OCI-LY7 (cell line): Measurements from ENCODE around the gene ROBO1. TPM values are rescaled to one million over a fixed set of nuclear protein-coding genes. Genes with fewer than 3 reads are reported as not detected.

Experiments used
- BruUV-seq: library from RNA; stranded (reverse); fragments of 400-500 nt; replicated peaks from 2 replicates; lab custom pipeline; 2021; lab: Mats Ljungman, UMichigan
- CTCF ChIA-PET: fragments of 300-600 bp; sonication (Branson Sonifier 250); formaldehyde crosslinking; loops from one replicate; lab custom pipeline; 2022; ENCODE audit warnings: antibody characterized with exemption; ENCODE audit not compliant: unreplicated experiment; lab: Charles Lee
- POLR2A ChIA-PET: fragments of 300-600 bp; sonication (Branson Sonifier 250); formaldehyde crosslinking; loops from one replicate; lab custom pipeline; 2022; ENCODE audit warnings: antibody characterized with exemption; lab: Charles Lee
- DNase-seq: peaks from one replicate; pipeline ENCODE4 v3.0.0-alpha.2; 2015; ENCODE audit warnings: low spot score
- H2AFZ ChIP-seq: fragments of 200-600 bp; sonication (generic), shearing (Covaris generic); 2 replicates; pipeline ENCODE4 v1.6.1; 2014; ENCODE audit warnings: mild to moderate bottlenecking, antibody characterized with exemption, low read length, moderate library complexity
- H3K27ac ChIP-seq: fragments of 200-600 bp; sonication (generic); 2 replicates; pipeline ENCODE4 v1.5.1; 2014; ENCODE audit warnings: mixed run types, low read depth, mild to moderate bottlenecking, moderate library complexity, low read length, inconsistent platforms; ENCODE audit not compliant: poor library complexity, severe bottlenecking
- H3K36me3 ChIP-seq: fragments of 200-600 bp; sonication (generic); 2 replicates; pipeline ENCODE4 v1.6.1; 2014; ENCODE audit warnings: mild to moderate bottlenecking, antibody characterized with exemption, low read length, moderate library complexity, mixed read lengths; ENCODE audit not compliant: insufficient read depth
- H3K4me1 ChIP-seq: fragments of 200-600 bp; sonication (generic); 2 replicates; pipeline ENCODE4 v1.5.1; 2014; ENCODE audit warnings: mild to moderate bottlenecking, low read length; ENCODE audit not compliant: insufficient read depth, poor library complexity, severe bottlenecking
- H3K4me2 ChIP-seq: fragments of 200-600 bp; sonication (generic); 2 replicates; pipeline ENCODE4 v1.6.1; 2014; ENCODE audit warnings: mild to moderate bottlenecking, low read length
- H3K4me3 ChIP-seq: fragments of 200-600 bp; sonication (generic); 2 replicates; pipeline ENCODE4 v1.5.1; 2014; ENCODE audit warnings: mild to moderate bottlenecking, low read depth, low read length; ENCODE audit not compliant: poor library complexity, severe bottlenecking
- H3K79me2 ChIP-seq: fragments of 200-600 bp; sonication (generic); 2 replicates; pipeline ENCODE4 v1.6.1; 2016; ENCODE audit warnings: low read depth, mild to moderate bottlenecking, low read length, moderate library complexity, mixed read lengths; ENCODE audit not compliant: insufficient read depth
- H3K9me2 ChIP-seq: fragments of 200-600 bp; sonication (generic); 2 replicates; pipeline ENCODE4 v1.6.1; 2016; ENCODE audit warnings: mild to moderate bottlenecking, low read length, mixed read lengths; ENCODE audit not compliant: insufficient read depth
- H3K9me3 ChIP-seq: fragments of 200-600 bp; sonication (generic); 2 replicates; pipeline ENCODE4 v1.6.1; 2014; ENCODE audit warnings: mild to moderate bottlenecking, mixed run types, low read length, mixed read lengths
- H4K20me1 ChIP-seq: fragments of 200-600 bp; sonication (generic); 2 replicates; pipeline ENCODE4 v1.6.1; 2014; ENCODE audit warnings: mild to moderate bottlenecking, antibody characterized with exemption, low read length, moderate library complexity, mixed read lengths; ENCODE audit not compliant: insufficient read depth
- EZH2phosphoT487 ChIP-seq: fragments of 200-600 bp; sonication (generic); IDR thresholded peaks from 2 replicates; pipeline ENCODE4 v1.6.1; 2018; ENCODE audit warnings: low read depth, borderline replicate concordance, mild to moderate bottlenecking, mixed run types, antibody characterized with exemption, low read length, moderate library complexity, mixed read lengths
- intact Hi-C: fragments of 100-400 bp; cut with micrococcal nuclease; formaldehyde crosslinking; loops from one replicate; pipeline ENCODE4 v1.10.0; 2022; ENCODE audit not compliant: unreplicated experiment
- total RNA-seq, 2 experiments: library from RNA; depleted of rRNA in 1 of 2; stranded (reverse); fragments of >200 nt in 1 of 2; shearing (Covaris generic) in 1 of 2; gene quantifications; 2 replicates each; pipeline ENCODE4 v1.2.3, GENCODE V29; 2014 to 2022
- TF ChIP-seq, protein P1 (sequence below): fragments of 200-600 bp; sonication (generic); conservative IDR thresholded peaks from 2 replicates; pipeline ENCODE4 v1.5.1; 2014; ENCODE audit warnings: mild to moderate bottlenecking, antibody characterized with exemption, low read length, moderate library complexity, mixed read lengths

Gene ROBO1
- total RNA-seq, 2 experiments from 2014 or later, result not detected

DNA sequence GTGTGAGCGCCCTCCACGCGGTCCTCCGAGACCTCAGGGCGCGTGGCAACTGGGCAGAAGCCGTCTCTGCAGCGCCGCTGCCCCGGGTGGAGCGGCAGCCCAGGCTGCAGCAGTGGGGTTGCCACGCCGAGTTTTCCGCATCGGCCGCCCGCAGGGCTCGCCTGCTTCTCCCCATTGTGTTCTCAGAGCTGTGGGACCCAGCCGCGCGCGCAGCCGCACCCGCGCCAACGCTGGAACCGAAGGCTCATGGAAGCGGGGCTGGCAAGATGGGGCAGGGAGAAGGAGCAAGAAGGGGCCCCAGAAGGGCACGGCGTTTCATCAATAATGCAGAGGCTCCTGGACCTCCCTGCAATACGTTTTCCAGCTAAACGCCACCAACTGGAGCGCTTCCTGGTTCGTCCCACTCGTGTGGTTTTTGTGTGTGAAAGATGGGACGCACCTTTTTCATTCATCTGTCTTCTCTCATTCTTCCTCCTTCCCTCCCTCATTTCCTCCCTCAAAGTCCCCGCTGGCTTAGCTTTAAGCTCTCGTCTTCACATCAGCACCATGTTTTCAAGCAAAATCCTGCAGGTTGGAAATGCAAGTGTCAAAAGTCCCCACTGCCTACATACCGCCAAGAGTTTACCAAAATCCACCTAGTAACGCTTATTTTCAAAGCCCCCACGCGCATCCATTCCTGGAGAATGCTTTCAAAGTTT, 1.2 kb downstream of the ROBO1 start:
- ChIA-PET POLR2A (interaction anchor here (0.6 kb wide), 1 partner anchor 30 kb away, joined by 3 read pairs; no protein-coding TSS in a partner anchor), CTCF (no interaction called here)
- no peaks in the 10 kb centered on the region for H4K20me1 ChIP-seq
- no TSS peak for BruUV-seq
- DNase-seq, result no peak
- no peaks in the 10 kb centered on the region for H3K36me3 ChIP-seq
- no peak for TF ChIP-seq EZH2phosphoT487
- TF ChIP-seq, protein P1, sequence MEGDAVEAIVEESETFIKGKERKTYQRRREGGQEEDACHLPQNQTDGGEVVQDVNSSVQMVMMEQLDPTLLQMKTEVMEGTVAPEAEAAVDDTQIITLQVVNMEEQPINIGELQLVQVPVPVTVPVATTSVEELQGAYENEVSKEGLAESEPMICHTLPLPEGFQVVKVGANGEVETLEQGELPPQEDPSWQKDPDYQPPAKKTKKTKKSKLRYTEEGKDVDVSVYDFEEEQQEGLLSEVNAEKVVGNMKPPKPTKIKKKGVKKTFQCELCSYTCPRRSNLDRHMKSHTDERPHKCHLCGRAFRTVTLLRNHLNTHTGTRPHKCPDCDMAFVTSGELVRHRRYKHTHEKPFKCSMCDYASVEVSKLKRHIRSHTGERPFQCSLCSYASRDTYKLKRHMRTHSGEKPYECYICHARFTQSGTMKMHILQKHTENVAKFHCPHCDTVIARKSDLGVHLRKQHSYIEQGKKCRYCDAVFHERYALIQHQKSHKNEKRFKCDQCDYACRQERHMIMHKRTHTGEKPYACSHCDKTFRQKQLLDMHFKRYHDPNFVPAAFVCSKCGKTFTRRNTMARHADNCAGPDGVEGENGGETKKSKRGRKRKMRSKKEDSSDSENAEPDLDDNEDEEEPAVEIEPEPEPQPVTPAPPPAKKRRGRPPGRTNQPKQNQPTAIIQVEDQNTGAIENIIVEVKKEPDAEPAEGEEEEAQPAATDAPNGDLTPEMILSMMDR, result no peak
- no peak overlapping the region for H3K27ac ChIP-seq
- no peaks in the 10 kb centered on the region for H3K4me1 ChIP-seq
- intact Hi-C loops, result no loop called here
- H3K9me3 ChIP-seq, result 0 out of 2 replicates have a peak, but pooled peaks cover 4% of the 10 kb centered on the region
- H2AFZ ChIP-seq, result no peak overlapping the region
- H3K4me2 ChIP-seq, result no peak overlapping the region
- H3K79me2 ChIP-seq, result no peaks in the 10 kb centered on the region
- no peaks in the 10 kb centered on the region for H3K9me2 ChIP-seq
- no peak overlapping the region for H3K4me3 ChIP-seq

DNA sequence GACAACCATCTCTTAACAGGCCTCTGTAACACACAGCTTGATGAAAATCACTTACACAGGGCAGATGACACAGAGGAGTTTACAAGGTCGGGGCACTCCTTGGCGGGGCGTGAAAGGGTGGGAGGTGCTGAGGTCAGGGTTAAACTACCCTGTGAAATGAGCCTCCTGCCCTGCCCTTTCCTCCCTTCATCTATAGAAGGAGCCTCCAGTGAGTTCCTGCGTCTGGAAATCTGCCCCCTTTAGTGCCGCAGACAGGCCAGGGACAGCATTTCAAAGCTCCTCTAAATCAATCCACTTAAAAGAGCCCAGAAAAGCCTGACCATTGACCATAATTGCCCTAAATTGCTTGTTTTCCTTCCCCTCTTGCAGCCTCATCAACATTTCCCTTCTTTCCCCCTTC, 1.9 kb downstream of the ROBO1 start:
- Histone ChIP-seq H3K4me3 (no peak overlapping the region), H3K79me2 (no peaks in the 10 kb centered on the region), H3K4me1 (no peaks in the 10 kb centered on the region), H4K20me1 (no peaks in the 10 kb centered on the region), H3K36me3 (no peaks in the 10 kb centered on the region), H3K27ac (no peak overlapping the region), H3K4me2 (no peak overlapping the region), H3K9me2 (no peaks in the 10 kb centered on the region), H3K9me3 (0 out of 2 replicates have a peak, but pooled peaks cover 4% of the 10 kb centered on the region), H2AFZ (no peak overlapping the region)
- ChIA-PET CTCF (no interaction called here), POLR2A (no interaction called here)
- TF ChIP-seq EZH2phosphoT487, result no peak
- TF ChIP-seq, protein P1, result no peak
- intact Hi-C loops, result no loop called here
- no peak for DNase-seq
- no TSS peak for BruUV-seq

DNA sequence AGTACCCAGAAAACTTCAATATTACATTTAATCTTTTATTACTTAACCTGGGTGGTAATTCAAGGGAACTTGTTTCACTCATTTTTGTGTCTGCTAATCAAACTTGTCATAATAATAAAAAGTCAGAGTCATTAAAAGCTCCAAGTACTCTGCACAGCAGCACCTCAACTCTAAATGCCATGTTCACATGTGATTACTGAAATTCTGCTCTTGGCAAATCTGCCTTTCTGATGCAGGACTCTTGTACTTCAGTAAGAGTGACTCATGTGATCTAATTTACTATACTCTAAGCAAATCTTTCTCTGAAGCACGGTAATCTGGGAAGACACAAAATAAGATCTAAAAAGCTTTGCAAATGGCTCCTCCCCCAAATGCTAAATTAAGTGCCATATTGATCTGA, 6.4 kb downstream of the ROBO1 start:
- H3K4me1 ChIP-seq, result no peaks in the 10 kb centered on the region
- intact Hi-C loops, result no loop called here
- no peak overlapping the region for H3K27ac ChIP-seq
- H2AFZ ChIP-seq, result no peak overlapping the region
- H3K36me3 ChIP-seq, result no peaks in the 10 kb centered on the region
- no peaks in the 10 kb centered on the region for H4K20me1 ChIP-seq
- no peaks in the 10 kb centered on the region for H3K9me3 ChIP-seq
- no peak for DNase-seq
- H3K4me3 ChIP-seq, result no peak overlapping the region
- no peak overlapping the region for H3K4me2 ChIP-seq
- CTCF ChIA-PET, result no interaction called here
- no peaks in the 10 kb centered on the region for H3K9me2 ChIP-seq
- no TSS peak for BruUV-seq
- POLR2A ChIA-PET, result no interaction called here
- no peaks in the 10 kb centered on the region for H3K79me2 ChIP-seq
- TF ChIP-seq EZH2phosphoT487, result no peak
- TF ChIP-seq, protein P1, result no peak
